ENCODE results near the gene DYNC2H1. TPM values are rescaled to one million over a fixed set of nuclear protein-coding genes. Genes with fewer than 3 reads are reported as not detected.

Gene DYNC2H1
- total RNA-seq, 1 donor from 2014 or later: 5.4 TPM

GRCh38 chr11:103499710-103500340 lies 390.6 kb downstream of the DYNC2H1 start:
- H3K4me3 ChIP-seq: no peak overlapping the region
- DNase-seq: no peak
- H3K27me3 ChIP-seq (ENCODE audit: low read depth): no peaks in the 10 kb centered on the region
- intact Hi-C loops (cut with micrococcal nuclease): no loop called here
- H3K27ac ChIP-seq (replicated peaks): no peak overlapping the region
- no peaks in the 10 kb centered on the region for H3K4me1 ChIP-seq
- H3K9me3 ChIP-seq (replicated peaks): peaks cover 30% of the 10 kb centered on the region
- H3K36me3 ChIP-seq: no peaks in the 10 kb centered on the region
- no peak for TF ChIP-seq CTCF (IDR thresholded peaks at IDR 0.05; ENCODE audit: borderline replicate concordance)

- Histone ChIP-seq H3K4me3 (no peak overlapping the region), H3K9me3 (replicated peaks) (peaks cover 12% of the 10 kb centered on the region), H3K27ac (replicated peaks) (no peak overlapping the region), H3K36me3 (no peaks in the 10 kb centered on the region), H3K27me3 (ENCODE audit: low read depth) (no peaks in the 10 kb centered on the region), H3K4me1 (no peaks in the 10 kb centered on the region)
- no peak for TF ChIP-seq CTCF (IDR thresholded peaks at IDR 0.05; ENCODE audit: borderline replicate concordance)
- DNase-seq: no peak
- intact Hi-C loops (cut with micrococcal nuclease): no loop called here
Measured at GRCh38 chr11:103515283-103515682, 406.1 kb downstream of the DYNC2H1 start.

GRCh38 chr11:103520792-103521191 lies 411.6 kb downstream of the DYNC2H1 start:
- Histone ChIP-seq H3K27me3 (ENCODE audit: low read depth) (no peaks in the 10 kb centered on the region), H3K27ac (replicated peaks) (no peak overlapping the region), H3K4me1 (no peaks in the 10 kb centered on the region), H3K4me3 (no peak overlapping the region), H3K9me3 (replicated peaks) (peaks cover 9% of the 10 kb centered on the region), H3K36me3 (no peaks in the 10 kb centered on the region)
- TF ChIP-seq CTCF (IDR thresholded peaks at IDR 0.05; ENCODE audit: borderline replicate concordance): no peak
- no peak for DNase-seq
- intact Hi-C loops (cut with micrococcal nuclease): no loop called here

- no peaks in the 10 kb centered on the region for H3K36me3 ChIP-seq
- no peak for TF ChIP-seq CTCF (IDR thresholded peaks at IDR 0.05; ENCODE audit: borderline replicate concordance)
- no peak overlapping the region for H3K4me3 ChIP-seq
- intact Hi-C loops (cut with micrococcal nuclease): no loop called here
- H3K9me3 ChIP-seq (replicated peaks): no peaks in the 10 kb centered on the region
- no peak for DNase-seq
- H3K27me3 ChIP-seq (ENCODE audit: low read depth): no peaks in the 10 kb centered on the region
- H3K4me1 ChIP-seq: no peaks in the 10 kb centered on the region
- no peak overlapping the region for H3K27ac ChIP-seq (replicated peaks)
Measured at GRCh38 chr11:103525069-103525468, 415.8 kb downstream of the DYNC2H1 start.

GRCh38 chr11:103528046-103528445 lies 418.8 kb downstream of the DYNC2H1 start:
- Histone ChIP-seq H3K27ac (replicated peaks) (no peak overlapping the region), H3K4me1 (no peaks in the 10 kb centered on the region), H3K9me3 (replicated peaks) (no peaks in the 10 kb centered on the region), H3K4me3 (no peak overlapping the region), H3K36me3 (no peaks in the 10 kb centered on the region), H3K27me3 (ENCODE audit: low read depth) (no peaks in the 10 kb centered on the region)
- DNase-seq: no peak
- TF ChIP-seq CTCF (IDR thresholded peaks at IDR 0.05; ENCODE audit: borderline replicate concordance): no peak
- intact Hi-C loops (cut with micrococcal nuclease): no loop called here

All from left ventricle myocardium inferior (tissue), 1 donor.